BJ (cell line): ENCODE data around the gene CCDC170. TPM values are rescaled to one million over a fixed set of nuclear protein-coding genes. Genes with fewer than 3 reads are reported as not detected.

Experiments used
- CTCF ChIA-PET: fragments of 350-600 bp; formaldehyde crosslinking; extraction: SDS; loops from one replicate; lab custom pipeline; 2021; ENCODE audit warnings: antibody characterized with exemption, inconsistent platforms; lab: Yijun Ruan, JAX
- POLR2A ChIA-PET: fragments of 300-600 bp; sonication (Branson Sonifier 250); formaldehyde crosslinking; extraction: SDS; loops from one replicate; lab custom pipeline; 2021; ENCODE audit warnings: antibody characterized with exemption; lab: Charles Lee
- DNase-seq: peaks from one replicate; pipeline ENCODE4 v3.0.0-alpha.2; 2011; ENCODE audit warnings: low read depth
- H3K27me3 ChIP-seq: 2 replicates; pipeline ENCODE4 v1.6.0; 2011; ENCODE audit warnings: low read length; ENCODE audit not compliant: control insufficient read depth, insufficient read depth
- H3K36me3 ChIP-seq: 2 replicates; pipeline ENCODE4 v1.5.1; 2011; ENCODE audit warnings: low read length; ENCODE audit not compliant: control insufficient read depth, insufficient read depth
- H3K4me3 ChIP-seq: 2 replicates; pipeline ENCODE4 v1.5.1; 2011; ENCODE audit warnings: low read depth, mild to moderate bottlenecking, control low read depth, low read length
- polyA plus RNA-seq: library from polyadenylated mRNA; depleted of rRNA; stranded (reverse); fragments of >200 nt; gene quantifications from 2 replicates; pipeline ENCODE4 v1.2.3, GENCODE V29; 2011; rRNA removed
- small RNA-seq: library from RNA; depleted of rRNA; stranded (forward); fragments of <200 nt; gene quantifications from one replicate; pipeline ENCODE3, GENCODE V24; 2012; ENCODE audit warnings: low replicate concordance, low read depth; ENCODE audit not compliant: insufficient read length
- TF ChIP-seq, protein P1 (sequence below): IDR thresholded peaks from 2 replicates; pipeline ENCODE4 v1.5.1; 2011; ENCODE audit warnings: low read depth, mild to moderate bottlenecking, control low read depth, inconsistent platforms, low read length, moderate library complexity; ENCODE audit not compliant: insufficient read depth

The CCDC170 gene
- polyA plus RNA-seq, 1 experiment, result 0.11 TPM

DNA sequence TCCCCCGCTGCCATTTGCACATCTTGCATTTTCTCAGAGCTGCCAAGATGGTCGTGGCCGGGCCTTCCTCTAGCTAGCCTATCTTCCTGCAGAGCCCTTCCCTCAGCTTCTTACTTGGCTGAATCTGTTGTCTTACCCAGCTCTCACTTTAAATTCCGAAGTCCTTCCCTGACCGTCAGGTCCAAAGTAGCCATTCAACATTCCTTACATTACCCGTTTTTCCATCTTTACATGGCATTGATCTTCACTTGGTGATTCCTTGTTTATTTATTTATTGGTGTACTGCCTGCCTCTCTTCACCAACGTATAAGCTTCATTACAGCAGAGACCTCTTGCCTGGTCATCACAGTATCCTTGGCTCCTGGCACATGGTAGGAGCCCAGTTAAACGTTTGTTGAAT is 176.3 kb downstream of the CCDC170 start:
- ChIA-PET POLR2A (no interaction called here), CTCF (no interaction called here)
- Histone ChIP-seq H3K27me3 (no peaks in the 10 kb centered on the region; the same call in 1 of the 2 replicates), H3K4me3 (no peak overlapping the region), H3K36me3 (no peaks in the 10 kb centered on the region)
- TF ChIP-seq, protein P1, sequence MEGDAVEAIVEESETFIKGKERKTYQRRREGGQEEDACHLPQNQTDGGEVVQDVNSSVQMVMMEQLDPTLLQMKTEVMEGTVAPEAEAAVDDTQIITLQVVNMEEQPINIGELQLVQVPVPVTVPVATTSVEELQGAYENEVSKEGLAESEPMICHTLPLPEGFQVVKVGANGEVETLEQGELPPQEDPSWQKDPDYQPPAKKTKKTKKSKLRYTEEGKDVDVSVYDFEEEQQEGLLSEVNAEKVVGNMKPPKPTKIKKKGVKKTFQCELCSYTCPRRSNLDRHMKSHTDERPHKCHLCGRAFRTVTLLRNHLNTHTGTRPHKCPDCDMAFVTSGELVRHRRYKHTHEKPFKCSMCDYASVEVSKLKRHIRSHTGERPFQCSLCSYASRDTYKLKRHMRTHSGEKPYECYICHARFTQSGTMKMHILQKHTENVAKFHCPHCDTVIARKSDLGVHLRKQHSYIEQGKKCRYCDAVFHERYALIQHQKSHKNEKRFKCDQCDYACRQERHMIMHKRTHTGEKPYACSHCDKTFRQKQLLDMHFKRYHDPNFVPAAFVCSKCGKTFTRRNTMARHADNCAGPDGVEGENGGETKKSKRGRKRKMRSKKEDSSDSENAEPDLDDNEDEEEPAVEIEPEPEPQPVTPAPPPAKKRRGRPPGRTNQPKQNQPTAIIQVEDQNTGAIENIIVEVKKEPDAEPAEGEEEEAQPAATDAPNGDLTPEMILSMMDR, result no peak
- DNase-seq, result no peak

Small RNA genes within 50 kb of the gene (small RNA-seq; reads per million reads assigned to genes)
- gene RNU6-813P, result not detected

Other genes with a start within 250 kb of the CCDC170 start
- 14.5 and 14.7 TPM in 2 replicates for gene ZBTB2, start 102.5 kb upstream of the CCDC170 start, polyA plus RNA-seq
- gene RMND1, start 41.9 kb upstream of the CCDC170 start, polyA plus RNA-seq, result 10.4 and 18.9 TPM in 2 replicates